ENCODE measurements around the gene PAAF1.

The PAAF1 gene

GRCh38 chr11:73866095-73866579 is 10.7 kb upstream of the PAAF1 start:
- no peak overlapping the region for H4K8ac ChIP-seq (ENCODE audit: low read depth, low read length)
- no peak overlapping the region for H3K4me3 ChIP-seq (ENCODE audit: low read length in 2 of 2)
- no peaks in the 10 kb centered on the region for H3K79me1 ChIP-seq (ENCODE audit: low read depth, low read length)
- DNase-seq (ENCODE audit: low spot score) = no peak
- H2BK15ac ChIP-seq (ENCODE audit: low read length) = no peak overlapping the region
- H3K27me3 ChIP-seq (ENCODE audit: control insufficient read depth in 3 of 3, insufficient read depth in 3 of 3, low read depth in 1 of 3, low read length in 3 of 3) = no peaks in the 10 kb centered on the region
- H3K9me3 ChIP-seq (replicated peaks in 1 of 2; ENCODE audit: control insufficient read depth in 2 of 2, insufficient read depth in 1 of 2, low read depth in 1 of 2, low read length in 2 of 2) = no peaks in the 10 kb centered on the region
- peaks cover 8 to 61% of the 10 kb centered on the region in 2 donors for H3K36me3 ChIP-seq (replicated peaks in 1 of 2; ENCODE audit: control insufficient read depth in 2 of 2, insufficient read depth in 2 of 2, low read length in 2 of 2)
- H3K4me2 ChIP-seq (ENCODE audit: insufficient read depth, low read length, poor library complexity, severe bottlenecking) = no peak overlapping the region
- H3K4me1 ChIP-seq (ENCODE audit: control insufficient read depth in 2 of 2, insufficient read depth in 1 of 2, low read depth in 1 of 2, low read length in 2 of 2) = no peaks in the 10 kb centered on the region
- H2BK12ac ChIP-seq (ENCODE audit: low read length) = no peak overlapping the region
- H2BK120ac ChIP-seq (ENCODE audit: low read depth, low read length) = no peak overlapping the region
- H3K27ac ChIP-seq (replicated peaks; ENCODE audit: low read length) = no peak overlapping the region
- H3K14ac ChIP-seq (ENCODE audit: low read length) = no peak overlapping the region
- H2AFZ ChIP-seq (ENCODE audit: low read length) = no peak overlapping the region
- H3K23ac ChIP-seq (ENCODE audit: low read depth, low read length, poor library complexity) = no peak overlapping the region
- H3K18ac ChIP-seq (ENCODE audit: low read length) = no peak overlapping the region
- H2BK5ac ChIP-seq (ENCODE audit: low read length) = no peak overlapping the region
- no peak overlapping the region for H3K4ac ChIP-seq (ENCODE audit: low read length)
- no peak overlapping the region for H4K91ac ChIP-seq (ENCODE audit: low read depth, low read length, poor library complexity)
- no peak overlapping the region for H3K9ac ChIP-seq (ENCODE audit: low read depth, low read length, poor library complexity)
- H2AK5ac ChIP-seq (ENCODE audit: low read depth, low read length) = no peak overlapping the region
- no CpG with 5 or more reads among the region's 5 CpGs for WGBS, 2 donors (ENCODE audit: extremely low coverage in 2 of 2, insufficient read length in 2 of 2, insufficient replicate concordance in 1 of 2)

DNA sequence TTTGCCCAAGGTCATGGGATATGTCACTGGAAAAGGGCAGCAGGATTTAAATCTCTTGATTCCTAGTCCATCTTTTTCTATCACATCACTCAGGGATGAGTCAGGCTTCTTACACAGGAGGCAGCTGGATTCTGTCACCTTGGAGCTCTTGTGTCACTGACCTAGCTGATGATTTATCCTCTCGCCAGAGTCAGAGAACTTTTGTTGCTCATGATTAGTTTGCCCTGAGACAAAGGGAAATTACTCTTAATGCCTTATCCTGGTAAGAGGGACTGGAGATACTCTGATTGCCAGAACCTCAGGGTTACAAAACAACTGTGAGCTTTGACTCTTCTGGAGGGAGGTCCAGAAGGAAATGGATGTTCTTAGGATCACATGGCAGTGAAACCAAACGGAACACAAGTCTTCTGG is 10.2 kb upstream of the PAAF1 start:
- Histone ChIP-seq H3K14ac (ENCODE audit: low read length) (no peak overlapping the region), H3K4me3 (ENCODE audit: low read length in 2 of 2) (no peak overlapping the region), H3K9me3 (replicated peaks in 1 of 2; ENCODE audit: control insufficient read depth in 2 of 2, insufficient read depth in 1 of 2, low read depth in 1 of 2, low read length in 2 of 2) (no peaks in the 10 kb centered on the region), H2BK120ac (ENCODE audit: low read depth, low read length) (no peak overlapping the region), H2BK5ac (ENCODE audit: low read length) (no peak overlapping the region), H4K8ac (ENCODE audit: low read depth, low read length) (no peak overlapping the region), H3K4me2 (ENCODE audit: insufficient read depth, low read length, poor library complexity, severe bottlenecking) (no peak overlapping the region), H2BK12ac (ENCODE audit: low read length) (no peak overlapping the region), H3K27me3 (ENCODE audit: control insufficient read depth in 3 of 3, insufficient read depth in 3 of 3, low read depth in 1 of 3, low read length in 3 of 3) (no peaks in the 10 kb centered on the region), H3K27ac (replicated peaks; ENCODE audit: low read length) (no peak overlapping the region), H3K36me3 (replicated peaks in 1 of 2; ENCODE audit: control insufficient read depth in 2 of 2, insufficient read depth in 2 of 2, low read length in 2 of 2) (peaks cover 10 to 63% of the 10 kb centered on the region in 2 donors), H3K79me1 (ENCODE audit: low read depth, low read length) (no peaks in the 10 kb centered on the region), H3K9ac (ENCODE audit: low read depth, low read length, poor library complexity) (no peak overlapping the region), H3K4ac (ENCODE audit: low read length) (no peak overlapping the region), H2AK5ac (ENCODE audit: low read depth, low read length) (no peak overlapping the region), H4K91ac (ENCODE audit: low read depth, low read length, poor library complexity) (no peak overlapping the region), H3K4me1 (ENCODE audit: control insufficient read depth in 2 of 2, insufficient read depth in 1 of 2, low read depth in 1 of 2, low read length in 2 of 2) (no peaks in the 10 kb centered on the region), H3K23ac (ENCODE audit: low read depth, low read length, poor library complexity) (no peak overlapping the region), H2BK15ac (ENCODE audit: low read length) (no peak overlapping the region), H3K18ac (ENCODE audit: low read length) (no peak overlapping the region), H2AFZ (ENCODE audit: low read length) (no peak overlapping the region)
- no CpG with 5 or more reads among the region's 2 CpGs for WGBS, 2 donors (ENCODE audit: extremely low coverage in 2 of 2, insufficient read length in 2 of 2, insufficient replicate concordance in 1 of 2)
- DNase-seq (ENCODE audit: low spot score) = no peak

- Histone ChIP-seq H3K79me1 (ENCODE audit: low read depth, low read length) (no peaks in the 10 kb centered on the region), H3K4ac (ENCODE audit: low read length) (no peak overlapping the region), H3K23ac (ENCODE audit: low read depth, low read length, poor library complexity) (no peak overlapping the region), H3K9me3 (replicated peaks in 1 of 2; ENCODE audit: control insufficient read depth in 2 of 2, insufficient read depth in 1 of 2, low read depth in 1 of 2, low read length in 2 of 2) (no peaks in the 10 kb centered on the region), H3K4me2 (ENCODE audit: insufficient read depth, low read length, poor library complexity, severe bottlenecking) (no peak overlapping the region), H3K27me3 (ENCODE audit: control insufficient read depth in 3 of 3, insufficient read depth in 3 of 3, low read depth in 1 of 3, low read length in 3 of 3) (no peaks in the 10 kb centered on the region), H3K14ac (ENCODE audit: low read length) (no peak overlapping the region), H4K91ac (ENCODE audit: low read depth, low read length, poor library complexity) (no peak overlapping the region), H2BK15ac (ENCODE audit: low read length) (no peak overlapping the region), H2BK5ac (ENCODE audit: low read length) (no peak overlapping the region), H4K8ac (ENCODE audit: low read depth, low read length) (no peak overlapping the region), H3K9ac (ENCODE audit: low read depth, low read length, poor library complexity) (no peak overlapping the region), H2BK120ac (ENCODE audit: low read depth, low read length) (no peak overlapping the region), H3K18ac (ENCODE audit: low read length) (no peak overlapping the region), H3K36me3 (replicated peaks in 1 of 2; ENCODE audit: control insufficient read depth in 2 of 2, insufficient read depth in 2 of 2, low read length in 2 of 2) (peaks cover 17 to 70% of the 10 kb centered on the region in 2 donors), H3K27ac (replicated peaks; ENCODE audit: low read length) (peak overlapping the region; percentile 2), H2BK12ac (ENCODE audit: low read length) (no peak overlapping the region), H3K4me1 (ENCODE audit: control insufficient read depth in 2 of 2, insufficient read depth in 1 of 2, low read depth in 1 of 2, low read length in 2 of 2) (no peaks in the 10 kb centered on the region), H2AK5ac (ENCODE audit: low read depth, low read length) (no peak overlapping the region), H3K4me3 (ENCODE audit: low read length in 2 of 2) (no peak overlapping the region), H2AFZ (ENCODE audit: low read length) (no peak overlapping the region)
- no CpG with 5 or more reads among the region's 1 CpG for WGBS, 2 donors (ENCODE audit: extremely low coverage in 2 of 2, insufficient read length in 2 of 2, insufficient replicate concordance in 1 of 2)
- DNase-seq (ENCODE audit: low spot score) = no peak
Measured at GRCh38 chr11:73869332-73869949, 7.4 kb upstream of the PAAF1 start.

DNA sequence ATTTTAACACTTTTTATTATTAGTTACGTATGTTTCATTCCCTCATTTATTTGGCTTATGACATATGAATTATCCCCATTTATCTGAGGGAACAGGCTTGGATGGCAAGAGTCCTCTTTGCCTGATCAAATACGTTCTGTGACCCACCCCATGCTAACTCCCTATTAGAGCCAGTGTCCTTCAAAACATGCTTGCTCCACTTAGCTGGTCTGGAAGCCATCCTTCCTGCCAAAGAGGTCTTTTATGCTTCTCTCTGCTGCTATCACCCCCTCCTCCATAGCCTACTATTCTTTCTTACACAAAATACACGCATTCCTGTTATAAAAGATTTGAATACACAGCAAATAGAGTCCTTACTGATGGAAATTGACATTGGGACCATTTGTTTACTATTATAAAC is 6.5 kb upstream of the PAAF1 start:
- no CpG with 5 or more reads among the region's 3 CpGs for WGBS, 2 donors (ENCODE audit: extremely low coverage in 2 of 2, insufficient read length in 2 of 2, insufficient replicate concordance in 1 of 2)
- Histone ChIP-seq H2BK5ac (ENCODE audit: low read length) (no peak overlapping the region), H2AK5ac (ENCODE audit: low read depth, low read length) (no peak overlapping the region), H3K4me3 (ENCODE audit: low read length in 2 of 2) (no peak overlapping the region), H2BK12ac (ENCODE audit: low read length) (no peak overlapping the region), H3K18ac (ENCODE audit: low read length) (no peak overlapping the region), H3K23ac (ENCODE audit: low read depth, low read length, poor library complexity) (no peak overlapping the region), H3K14ac (ENCODE audit: low read length) (no peak overlapping the region), H4K91ac (ENCODE audit: low read depth, low read length, poor library complexity) (no peak overlapping the region), H3K27ac (replicated peaks; ENCODE audit: low read length) (no peak overlapping the region), H2AFZ (ENCODE audit: low read length) (no peak overlapping the region), H2BK15ac (ENCODE audit: low read length) (no peak overlapping the region), H3K36me3 (replicated peaks in 1 of 2; ENCODE audit: control insufficient read depth in 2 of 2, insufficient read depth in 2 of 2, low read length in 2 of 2) (peaks cover 21 to 73% of the 10 kb centered on the region in 2 donors), H2BK120ac (ENCODE audit: low read depth, low read length) (no peak overlapping the region), H3K4me1 (ENCODE audit: control insufficient read depth in 2 of 2, insufficient read depth in 1 of 2, low read depth in 1 of 2, low read length in 2 of 2) (peaks cover under 1 to 1% of the 10 kb centered on the region in 2 donors), H3K4ac (ENCODE audit: low read length) (no peak overlapping the region), H3K9ac (ENCODE audit: low read depth, low read length, poor library complexity) (no peak overlapping the region), H3K9me3 (replicated peaks in 1 of 2; ENCODE audit: control insufficient read depth in 2 of 2, insufficient read depth in 1 of 2, low read depth in 1 of 2, low read length in 2 of 2) (no peaks in the 10 kb centered on the region), H3K4me2 (ENCODE audit: insufficient read depth, low read length, poor library complexity, severe bottlenecking) (no peak overlapping the region), H3K79me1 (ENCODE audit: low read depth, low read length) (no peaks in the 10 kb centered on the region), H3K27me3 (ENCODE audit: control insufficient read depth in 3 of 3, insufficient read depth in 3 of 3, low read depth in 1 of 3, low read length in 3 of 3) (no peaks in the 10 kb centered on the region), H4K8ac (ENCODE audit: low read depth, low read length) (no peak overlapping the region)
- DNase-seq (ENCODE audit: low spot score) = no peak

Data from neuronal stem cell (in vitro differentiated cells).